Measurements from ENCODE around the gene PRDX5. TPM values are rescaled to one million over a fixed set of nuclear protein-coding genes. Genes with fewer than 3 reads are reported as not detected.

Gene PRDX5
- total and polyA plus RNA-seq, 9 of the 15 experiments (the other 6 are each of a cell fraction or from before 2014, with no cell fraction given): 40.8 to 327 (median 204) TPM

GRCh38 chr11:64341851-64342791, 24.2 kb downstream of the PRDX5 start (continued):
- TF ChIP-seq ZNF592 (IDR thresholded peaks at IDR 0.05) (peak; percentile 88; the same call in 1 of the 2 replicates), GATAD2A (IDR thresholded peaks at IDR 0.05) (0 out of 2 replicates have a peak, but pooled peaks have one; percentile 63), ZNF696 (CRISPR knock-in tag; conservative IDR thresholded peaks at IDR 0.05) (no peak), CTBP1 (IDR thresholded peaks at IDR 0.05; ENCODE audit: borderline replicate concordance) (peak; percentile 87), ETS2 (tag; IDR thresholded peaks at IDR 0.05; ENCODE audit: borderline replicate concordance, poor library complexity, severe bottlenecking) (no peak), ARID4B (CRISPR knock-in tag; IDR thresholded peaks at IDR 0.05) (peak; percentile 93), GABPB1 (CRISPR knock-in tag; IDR thresholded peaks at IDR 0.05) (peak; percentile 58; the same call in 1 of the 2 replicates), DNMT1 (IDR thresholded peaks at IDR 0.05) (0 out of 2 replicates have a peak, but pooled peaks have one; percentile 45), CREB1 (IDR thresholded peaks at IDR 0.05) (no peak; the same call in 1 of the 2 replicates), CREB1 (CRISPR knock-in tag; IDR thresholded peaks at IDR 0.05) (0 out of 2 replicates have a peak, but pooled peaks have one; percentile 30), ZNF3 (CRISPR knock-in tag; IDR thresholded peaks at IDR 0.05) (no peak), CXXC5 (CRISPR knock-in tag; IDR thresholded peaks at IDR 0.05) (peak; percentile 78), HMG20B (CRISPR knock-in tag; IDR thresholded peaks at IDR 0.05) (no peak), LARP7 (IDR thresholded peaks at IDR 0.05) (no peak), ZNF398 (CRISPR knock-in tag; IDR thresholded peaks at IDR 0.05) (no peak), TFAP4 (CRISPR knock-in tag; IDR thresholded peaks at IDR 0.05; ENCODE audit: borderline replicate concordance) (peak; percentile 99)
